HG03378 (cell line): ENCODE measurements around the gene BCL2L13.
"Not testable (repeated sequence)": the region's sequence is repeated elsewhere in the genome, so short reads cannot be mapped to it uniquely, and the experiment has no call there.

ENCODE experiments used
- ATAC-seq: cut with Tn5 transposase; IDR thresholded peaks from one replicate; pipeline ENCODE4 v1.9.1; 2021; ENCODE audit warnings: mild to moderate bottlenecking, moderate library complexity; ENCODE audit not compliant: unreplicated experiment

BCL2L13 gene

DNA sequence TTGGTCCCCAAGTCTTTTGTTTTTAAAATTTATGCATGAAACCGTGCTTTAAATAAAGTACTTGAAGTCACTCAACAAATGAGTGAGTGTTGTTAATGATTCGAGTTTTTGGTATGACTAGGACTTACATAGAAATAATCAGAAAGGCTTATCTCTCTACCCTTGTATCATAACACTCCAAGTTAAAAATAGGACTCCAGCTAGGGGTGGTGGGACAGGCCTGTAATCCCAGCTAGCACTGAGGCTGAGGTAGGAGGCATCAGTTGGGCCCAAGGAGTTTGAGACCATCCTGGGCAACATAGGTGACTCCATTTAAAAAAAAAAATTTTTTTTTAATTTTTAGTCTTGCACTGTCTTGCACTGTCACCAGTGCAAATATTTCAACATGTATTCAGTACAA lies 55.6 kb downstream of the BCL2L13 start:
- ATAC-seq: no peak

DNA sequence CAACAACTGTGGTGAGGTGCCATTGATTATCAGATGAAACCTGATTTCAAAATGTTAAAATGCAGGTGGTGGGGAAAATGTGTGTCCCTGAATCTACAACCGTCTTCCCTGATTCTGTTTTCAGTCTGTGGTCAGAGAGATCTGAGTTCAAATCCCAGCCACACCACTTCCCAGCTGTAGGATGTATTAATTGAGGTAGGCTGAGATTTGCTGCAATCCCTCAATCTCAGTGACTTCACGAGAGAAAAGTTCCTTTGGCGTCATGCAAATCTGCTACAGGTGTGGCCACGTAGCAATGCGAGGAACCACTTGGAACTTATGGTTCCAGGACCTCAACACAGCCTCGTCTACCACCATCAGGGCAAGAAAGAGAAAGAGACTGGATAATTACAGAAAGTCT lies 56.2 kb downstream of the BCL2L13 start:
- no peak for ATAC-seq

DNA sequence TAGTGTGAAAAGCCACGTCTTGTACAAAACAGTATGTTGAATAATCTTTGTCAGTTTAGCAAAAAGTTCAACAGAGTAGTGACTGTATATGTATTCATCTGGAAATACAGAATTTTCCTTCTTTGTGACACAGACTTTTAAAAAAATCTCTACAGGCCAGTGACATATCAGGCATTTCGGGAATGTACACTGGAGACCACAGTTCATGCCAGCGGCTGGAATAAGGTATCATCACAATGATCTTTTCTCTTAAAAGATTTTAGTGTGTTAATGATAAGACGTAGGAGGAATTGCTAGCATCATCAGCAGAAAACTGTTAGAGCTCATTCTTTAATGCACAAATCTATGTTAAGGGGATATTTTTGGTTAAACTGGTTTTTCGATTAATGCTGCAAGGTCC lies 57.4 kb downstream of the BCL2L13 start:
- no peak for ATAC-seq

DNA sequence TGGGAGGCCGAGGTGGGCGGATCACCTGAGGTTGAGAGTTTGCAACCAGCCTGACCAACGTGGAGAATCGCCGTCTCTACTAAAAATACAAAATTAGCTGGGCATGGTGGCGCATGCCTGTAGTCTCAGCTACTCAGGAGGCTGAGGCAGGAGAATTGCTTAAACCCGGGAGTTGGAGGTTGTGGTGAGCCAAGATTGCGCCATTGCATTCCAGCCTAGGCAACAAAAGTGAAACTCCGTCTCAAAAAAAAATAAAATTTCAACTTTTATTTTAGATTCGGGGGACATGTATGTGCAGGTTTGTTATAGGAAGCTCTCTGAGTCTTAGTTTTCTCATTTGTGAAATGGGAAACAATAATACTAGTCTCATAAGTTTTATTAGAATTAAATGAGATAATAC lies 58.6 kb downstream of the BCL2L13 start:
- not testable (repeated sequence) for ATAC-seq

DNA sequence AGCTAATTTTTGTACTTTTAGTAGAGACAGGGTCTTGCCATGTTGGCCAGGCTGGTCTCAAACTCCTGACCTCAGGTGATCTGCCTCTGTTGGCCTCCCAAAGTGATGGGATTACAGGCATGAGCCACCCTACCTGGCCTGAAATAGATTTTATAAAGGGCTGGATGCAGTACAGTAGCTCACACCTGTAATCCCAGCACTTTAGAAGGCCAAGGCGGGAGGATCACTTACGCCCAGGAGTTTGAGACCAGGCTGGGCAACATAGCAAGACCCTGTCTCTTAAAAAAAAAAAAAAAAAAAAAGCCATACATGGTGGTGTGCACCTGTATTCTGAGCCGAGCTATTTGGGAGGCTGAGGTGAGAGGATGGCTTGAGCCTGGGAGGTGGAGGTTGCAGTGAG lies 59.7 kb downstream of the BCL2L13 start:
- ATAC-seq: not testable (repeated sequence)

DNA sequence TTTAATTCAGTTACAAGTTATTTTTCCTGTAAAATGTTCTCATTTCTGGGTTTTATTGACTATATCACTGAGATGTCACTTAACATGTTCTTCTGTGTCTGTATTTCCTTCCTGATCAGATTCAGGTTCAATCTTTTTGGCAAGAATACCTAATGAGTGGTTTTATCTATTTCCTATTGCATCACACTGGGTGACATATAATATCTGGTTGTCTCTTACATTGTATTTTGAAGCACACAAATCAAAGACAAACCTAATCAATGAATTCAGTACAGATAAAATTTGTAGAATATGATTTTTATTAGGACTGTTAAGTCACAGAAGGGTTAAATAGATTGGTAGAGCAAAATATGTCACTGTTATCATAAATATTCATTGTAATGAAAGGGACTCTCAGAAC lies 60.4 kb downstream of the BCL2L13 start:
- no peak for ATAC-seq

DNA sequence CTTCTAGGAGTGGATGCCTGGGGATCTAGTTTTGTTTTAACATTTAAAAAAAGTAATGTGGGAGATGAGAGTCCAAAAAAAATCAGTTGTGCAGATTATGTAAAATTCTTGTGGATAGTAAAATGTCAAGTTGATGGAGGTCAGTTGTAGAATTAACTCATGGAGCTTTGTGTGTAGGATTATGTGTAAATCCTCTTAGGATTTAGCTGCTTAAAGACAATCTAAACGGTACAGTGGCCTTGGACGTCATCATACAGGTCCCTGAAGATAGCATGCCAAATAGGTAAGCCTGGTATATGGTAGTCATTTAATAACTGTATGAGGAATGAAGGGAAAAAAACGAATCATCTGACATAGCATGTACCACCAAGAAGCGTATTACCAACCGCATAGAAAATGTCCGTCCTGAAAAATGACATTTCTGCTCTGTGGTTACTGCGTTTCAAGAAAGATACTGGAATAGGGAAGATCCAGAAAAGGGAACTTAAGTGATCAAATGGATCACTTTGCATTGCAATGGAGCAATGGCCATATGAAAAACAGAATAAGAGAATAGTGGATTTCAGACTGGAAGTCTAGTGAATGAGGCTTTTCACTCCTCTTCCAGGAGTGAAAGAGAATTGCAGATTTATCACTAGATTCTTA lies 61.3 kb downstream of the BCL2L13 start:
- no peak for ATAC-seq

DNA sequence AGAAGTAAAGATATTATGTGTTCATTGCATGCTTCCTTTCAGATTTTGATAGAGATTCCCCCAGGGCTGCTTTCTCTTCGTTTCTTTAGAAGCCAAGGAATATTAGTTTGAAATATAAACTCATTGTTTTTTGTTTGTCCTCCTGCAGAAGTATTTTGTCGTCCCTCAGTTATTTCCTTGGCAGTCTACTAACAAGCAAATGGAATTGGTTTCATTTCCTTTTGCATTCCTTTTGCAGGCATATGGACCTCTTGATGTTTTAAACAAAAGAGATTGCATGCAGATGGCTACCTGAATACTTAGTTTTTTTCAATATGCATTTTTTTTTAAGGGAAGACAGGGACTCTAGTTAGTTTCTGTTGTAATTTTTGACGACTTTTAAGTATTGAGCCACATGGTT lies 62.2 kb downstream of the BCL2L13 start:
- ATAC-seq: no peak

DNA sequence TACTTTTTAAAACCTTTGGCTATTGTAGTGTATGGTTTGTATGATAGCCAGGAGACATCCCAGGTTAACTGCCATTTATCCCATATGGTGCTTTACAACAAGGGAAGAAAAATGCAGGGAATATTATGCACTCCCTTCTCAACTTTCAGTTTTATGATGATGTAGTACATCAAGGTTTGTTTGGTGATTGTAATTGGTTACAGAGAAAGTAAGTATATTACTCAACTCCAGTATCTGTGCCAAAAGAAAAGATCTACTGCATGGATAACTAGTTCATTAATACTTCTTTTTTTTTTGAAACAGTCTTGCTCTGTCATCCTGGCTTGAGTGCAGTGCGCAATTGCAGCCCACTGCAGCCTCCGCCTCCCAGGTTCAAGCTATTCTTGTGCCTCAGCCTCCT lies 65.3 kb downstream of the BCL2L13 start:
- no peak for ATAC-seq

DNA sequence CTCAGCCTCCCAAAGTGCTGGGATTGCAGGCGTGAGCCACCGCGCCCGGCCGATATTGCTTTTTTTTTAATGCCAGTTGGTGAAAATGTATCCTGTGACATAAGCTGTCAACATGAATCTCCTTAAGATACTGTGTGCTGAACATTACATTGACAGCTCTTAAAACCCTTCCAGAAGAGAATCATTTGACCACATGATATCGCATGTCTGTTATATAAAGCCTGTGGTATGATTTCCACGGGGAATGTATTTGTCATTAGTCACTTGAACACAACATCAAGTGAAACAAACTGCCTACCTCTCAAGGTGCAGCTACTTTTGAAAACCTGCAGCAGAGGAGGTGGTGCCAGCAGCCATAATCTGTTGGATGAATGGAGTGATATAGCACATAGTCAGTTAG lies 67.0 kb downstream of the BCL2L13 start:
- ATAC-seq: no peak

DNA sequence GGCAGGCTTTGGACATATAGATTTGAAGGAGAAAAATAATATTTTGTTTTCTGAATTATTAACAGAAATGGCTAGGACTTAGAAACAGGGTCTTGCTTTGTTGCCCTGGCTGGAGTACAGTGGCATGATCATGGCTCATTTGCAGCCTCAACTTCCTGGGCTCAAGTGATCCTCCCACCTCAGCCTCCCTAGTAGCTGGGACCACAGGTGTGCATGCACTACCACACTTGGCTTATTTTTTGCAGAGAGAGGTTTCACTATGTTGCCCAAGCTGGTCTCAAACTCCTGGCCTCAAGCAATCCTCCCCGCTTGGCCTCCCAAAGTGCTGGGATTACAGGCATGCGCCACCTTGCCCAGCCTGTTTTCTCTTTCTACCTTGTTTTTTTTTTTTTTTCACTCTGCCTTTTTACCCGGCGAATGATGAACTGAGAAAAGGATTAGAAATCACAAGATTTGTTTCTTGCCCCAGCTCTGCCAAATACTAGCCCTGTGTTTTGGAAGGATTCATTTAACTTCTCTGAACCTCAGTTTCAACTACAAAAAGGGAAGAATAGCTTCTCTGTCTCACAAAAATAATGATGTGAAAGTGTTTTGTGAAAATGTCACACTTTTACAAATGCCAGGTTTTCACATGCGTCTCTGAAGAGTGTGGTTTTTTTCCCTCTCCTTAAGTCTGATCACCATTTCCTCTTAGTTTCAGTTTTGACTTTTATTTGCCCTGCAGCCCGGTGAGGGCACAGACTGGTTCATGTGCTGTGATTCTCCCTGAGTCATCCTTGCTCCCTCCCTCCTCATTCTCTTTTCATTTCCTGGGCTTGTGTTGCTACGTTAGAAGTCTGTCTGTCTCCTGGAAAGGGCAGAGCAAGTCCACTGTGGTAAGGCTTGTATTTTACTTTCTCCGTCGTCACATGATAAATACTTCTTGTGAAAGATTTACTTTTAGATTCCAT lies 67.7 kb downstream of the BCL2L13 start:
- ATAC-seq: peak; percentile 93

DNA sequence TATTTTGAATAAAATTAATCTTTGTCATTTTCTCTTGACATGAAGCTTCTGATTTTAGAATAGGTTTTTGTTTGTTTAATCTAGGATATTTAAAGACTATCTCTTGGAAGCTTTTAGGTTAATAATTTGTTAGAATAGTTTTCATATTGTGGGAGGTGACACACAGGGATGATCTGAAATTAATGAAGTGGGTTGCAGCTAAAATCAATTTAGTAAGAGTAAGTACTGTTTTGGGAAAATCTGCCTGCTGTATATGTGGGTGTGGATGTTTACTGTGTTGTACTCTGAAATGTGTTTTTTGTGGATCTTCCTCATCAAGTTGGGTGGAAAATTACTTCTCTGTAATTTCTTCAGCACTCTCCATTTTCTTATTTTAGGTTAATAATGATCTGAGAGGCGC lies 68.4 kb downstream of the BCL2L13 start:
- ATAC-seq: no peak

DNA sequence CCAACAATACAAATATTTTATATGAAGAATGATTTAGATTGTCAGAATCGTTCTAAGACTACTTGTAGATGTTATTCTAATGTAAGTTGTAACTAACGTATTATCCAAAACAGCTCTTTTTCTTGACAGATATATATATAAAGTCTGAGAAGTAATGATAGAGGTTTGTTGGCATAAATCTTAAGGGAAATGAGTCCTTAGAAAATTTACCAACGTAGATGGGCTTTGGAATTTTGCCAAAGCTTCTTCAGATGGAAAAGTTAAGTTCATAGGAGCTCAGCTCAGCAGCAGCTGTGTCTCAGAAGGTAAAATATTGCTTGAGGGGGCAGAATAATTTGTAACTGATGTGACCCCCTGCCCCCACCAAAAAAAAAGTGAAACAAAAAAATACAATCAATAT lies 69.0 kb downstream of the BCL2L13 start:
- ATAC-seq: no peak

DNA sequence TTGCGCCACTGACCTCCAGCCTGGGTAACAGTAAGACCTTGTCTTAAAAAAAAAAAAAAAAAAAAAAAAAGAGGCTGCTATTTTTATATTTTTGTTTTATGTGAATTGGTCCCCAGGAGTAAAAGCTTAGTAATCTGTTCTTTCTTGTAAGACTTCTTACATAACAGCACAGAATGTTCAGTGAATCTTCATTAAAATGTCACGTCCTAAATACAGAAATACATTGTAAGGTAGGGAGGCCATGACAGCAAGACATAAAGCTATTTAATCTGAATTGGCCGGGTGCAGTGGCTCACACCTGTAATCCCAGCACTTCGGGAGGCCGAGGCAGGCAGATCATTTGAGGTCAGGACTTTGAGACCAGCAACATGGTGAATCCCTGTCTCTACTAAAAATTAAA lies 71.5 kb downstream of the BCL2L13 start:
- no peak for ATAC-seq

DNA sequence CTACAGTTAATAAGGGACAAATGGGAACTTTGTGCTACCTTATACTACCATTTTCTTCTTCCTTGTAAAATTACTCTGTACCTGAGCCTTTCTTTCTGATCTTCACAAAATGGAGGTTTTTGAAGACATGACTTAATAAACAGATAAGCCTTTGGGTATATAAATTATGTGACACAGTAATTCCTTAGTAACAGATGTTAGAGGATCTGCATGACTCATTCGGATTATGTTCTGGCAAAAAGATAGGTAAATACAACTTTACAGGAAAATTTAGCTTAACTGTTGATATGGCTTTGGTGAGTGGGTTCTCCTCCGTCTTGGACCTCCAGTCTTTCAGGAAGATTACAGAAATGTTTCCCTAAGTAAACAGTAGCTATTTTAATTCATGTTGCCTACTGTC lies 73.9 kb downstream of the BCL2L13 start:
- ATAC-seq: no peak

DNA sequence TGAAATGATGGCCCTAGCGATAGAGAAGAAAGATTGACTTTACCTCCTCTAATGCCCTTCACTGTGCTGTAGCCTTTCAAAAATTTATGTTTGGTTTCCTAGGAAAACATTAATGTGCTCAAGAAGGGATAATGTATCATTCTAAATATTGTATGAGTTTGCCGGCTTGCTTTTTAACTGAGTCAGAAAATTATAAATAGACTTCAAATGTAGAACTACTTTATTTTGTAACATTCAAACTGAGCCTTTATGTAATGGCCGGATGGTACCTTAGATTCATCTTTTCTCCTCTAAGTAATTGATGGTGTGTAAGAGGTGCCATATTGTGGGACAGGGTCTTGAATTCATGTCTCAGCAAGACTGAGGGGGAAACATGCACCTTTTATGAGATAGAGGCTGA lies 78.0 kb downstream of the BCL2L13 start:
- ATAC-seq: no peak

DNA sequence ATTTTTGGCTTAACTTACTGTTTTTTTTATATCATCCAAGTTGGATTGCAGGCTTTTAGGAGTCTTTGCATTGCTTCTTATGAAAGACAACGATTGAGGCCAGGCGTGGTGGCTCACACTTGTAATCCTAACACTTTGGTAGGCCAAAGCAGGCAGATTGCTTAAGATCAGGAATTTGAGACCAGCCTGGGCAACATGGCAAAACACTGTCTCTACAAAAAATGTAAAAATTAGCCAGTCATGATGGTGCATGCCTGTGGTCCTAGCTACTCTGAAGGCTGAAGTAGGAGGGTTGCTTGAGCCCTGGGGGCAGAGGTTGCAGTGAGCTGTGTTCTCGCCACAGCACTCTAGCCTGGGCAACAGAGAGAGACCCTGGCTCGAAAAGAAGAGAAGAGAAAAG lies 79.2 kb downstream of the BCL2L13 start:
- ATAC-seq: no peak

DNA sequence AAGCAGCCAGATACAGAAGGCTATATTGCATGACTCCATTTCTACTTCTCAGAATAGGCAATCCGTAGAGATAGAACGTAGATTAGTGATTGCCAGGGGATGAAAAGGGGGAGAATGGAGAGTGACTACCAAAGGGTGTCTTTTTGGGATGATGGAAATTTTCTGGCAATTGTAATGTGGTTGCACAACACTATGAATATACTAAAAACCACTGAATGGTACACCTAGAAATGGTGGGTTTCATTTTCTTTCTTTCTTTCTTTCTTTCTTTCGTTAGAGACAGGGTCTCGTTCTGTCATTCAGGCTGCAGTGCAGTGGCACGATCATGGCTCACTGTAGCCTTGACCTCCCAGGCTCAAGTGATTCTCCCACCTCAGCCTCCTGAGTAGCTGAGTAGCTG lies 81.4 kb downstream of the BCL2L13 start:
- ATAC-seq: no peak

DNA sequence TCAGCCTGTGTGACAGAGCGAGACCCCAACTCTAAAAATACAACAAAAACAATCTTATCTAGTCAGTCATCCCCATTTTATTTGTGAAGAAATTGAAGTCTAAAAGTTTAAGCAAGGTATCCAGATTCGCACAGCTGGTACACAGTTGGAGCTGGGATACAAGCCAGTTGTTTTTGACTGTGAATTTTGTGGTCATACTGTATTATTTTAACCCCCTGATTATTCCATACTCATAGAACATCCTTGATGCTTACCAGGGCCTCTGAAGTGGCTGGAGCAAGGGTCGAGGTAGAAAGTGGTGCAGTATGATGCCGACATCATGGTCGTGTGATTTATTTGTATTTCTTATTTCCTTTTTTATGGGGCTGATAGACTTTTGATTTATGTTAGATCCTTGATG lies 85.7 kb downstream of the BCL2L13 start:
- ATAC-seq: no peak

DNA sequence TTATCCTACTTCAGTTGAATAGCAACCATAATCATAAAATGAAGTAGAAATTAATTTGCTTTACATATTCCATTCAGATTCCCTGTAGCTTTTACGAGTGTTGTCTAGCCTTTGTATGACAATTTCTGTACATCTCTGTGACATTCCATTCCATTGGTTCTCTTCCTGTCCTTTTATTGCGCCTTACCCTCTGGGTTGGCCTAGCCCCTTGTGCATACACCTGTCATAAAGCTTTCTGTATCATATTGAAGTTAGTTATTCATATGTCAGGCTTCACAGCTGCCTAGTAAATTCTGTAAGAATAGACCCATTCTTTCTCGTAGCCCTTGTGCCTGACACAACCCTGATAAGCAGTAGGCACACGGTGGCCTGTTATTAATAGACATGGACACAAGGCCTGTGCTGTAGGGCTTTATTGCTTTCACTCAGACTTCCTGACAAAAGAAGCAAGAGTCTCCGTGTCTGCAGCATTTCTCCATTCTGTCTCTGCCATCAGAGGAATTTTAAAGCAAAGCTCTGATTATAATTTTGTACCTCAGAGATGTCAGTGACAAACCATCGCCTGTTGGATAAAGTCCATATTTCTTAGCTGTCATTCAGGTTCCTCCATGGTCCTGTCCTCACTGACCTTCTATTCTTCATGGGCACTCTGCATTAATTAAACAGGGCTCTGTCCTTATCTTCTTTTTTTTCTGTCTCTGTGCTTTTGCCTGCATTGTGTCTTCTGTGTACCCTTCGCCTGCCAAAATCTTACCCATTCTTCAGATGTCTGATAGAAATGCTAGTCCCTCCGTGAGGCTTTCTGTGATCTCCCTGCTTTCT lies 86.3 kb downstream of the BCL2L13 start:
- no peak for ATAC-seq

DNA sequence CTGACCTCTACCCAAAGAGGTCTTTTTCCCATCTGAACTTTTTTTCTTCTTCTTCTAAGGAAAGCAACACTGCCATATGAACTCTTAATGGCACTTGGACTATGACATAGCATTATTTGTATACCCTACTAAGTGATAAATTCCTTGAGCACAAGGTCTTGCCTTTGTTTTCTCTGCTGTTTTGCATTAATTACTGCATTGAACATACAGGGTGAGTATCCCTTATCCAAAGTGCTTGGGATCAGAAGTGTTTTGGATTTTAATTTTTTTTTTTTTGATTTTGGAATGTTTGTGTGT lies 86.9 kb downstream of the BCL2L13 start:
- ATAC-seq: no peak
